HepG2 (cell line): Measurements from ENCODE around the gene UBE3B. TPM values are rescaled to one million over a fixed set of nuclear protein-coding genes. Genes with fewer than 3 reads are reported as not detected.

ENCODE experiments used
- ATAC-seq: fragments of 200-7000 bp; cut with Tn5 transposase; 3 replicates; pipeline ENCODE4 v1.9.1; 2020; ENCODE audit warnings: mild to moderate bottlenecking, moderate library complexity
- BruUV-seq: library from RNA; stranded (reverse); fragments of 400-500 nt; replicated peaks from 2 replicates; lab custom pipeline; 2021; lab: Mats Ljungman, UMichigan
- CTCF ChIA-PET: fragments of 300-600 bp; formaldehyde crosslinking; extraction: SDS; loops from one replicate; lab custom pipeline; 2021; ENCODE audit warnings: low total read pairs, inconsistent platforms, low intra/inter-chr PET ratio; lab: Yijun Ruan, JAX
- POLR2A ChIA-PET: fragments of 350-600 bp; sonication (Branson Sonifier 250); formaldehyde crosslinking; loops from one replicate; lab custom pipeline; 2020; ENCODE audit warnings: antibody characterized with exemption, inconsistent platforms; lab: Yijun Ruan, JAX
- DNase-seq: peaks from one replicate; pipeline ENCODE4 v3.0.0-alpha.2; 2015; ENCODE audit warnings: low spot score
- FAIRE-seq: peaks from 3 replicates; lab custom pipeline; 2011; peaks lifted over from hg19 to GRCh38; lab: Jason Lieb, UNC
- H2AFZ ChIP-seq: one replicate; pipeline ENCODE4 v1.6.1; 2011; ENCODE audit warnings: low read length, inconsistent platforms
- H3K27ac ChIP-seq: fragments of 300-600 bp; 3 replicates; pipeline ENCODE4 v1.8.0; 2011; ENCODE audit warnings: mixed run types, mild to moderate bottlenecking, mixed read lengths, low read length, inconsistent platforms; ENCODE audit not compliant: insufficient read depth; ENCODE audit errors: extremely low read length
- H3K27me3 ChIP-seq, 2 experiments: fragments of 200-600 bp in 1 of 2; 2 replicates in 1 of 2; 3 replicates in 1 of 2; pipeline versions ENCODE4 v1.6.0 to v1.8.0; 2011; ENCODE audit warnings: low read length in 2 of 2, mild to moderate bottlenecking in 2 of 2, moderate library complexity in 2 of 2, inconsistent platforms in 1 of 2; ENCODE audit not compliant: insufficient read depth in 2 of 2, control insufficient read depth in 1 of 2
- H3K36me3 ChIP-seq, 2 experiments: fragments of 200-600 bp in 1 of 2; replicated peaks in 1 of 2; 2 replicates in 1 of 2; 3 replicates in 1 of 2; pipeline versions ENCODE4 v1.5.1 to v1.8.0; 2011; ENCODE audit warnings: low read length in 2 of 2, inconsistent platforms in 1 of 2; ENCODE audit not compliant: insufficient read depth in 2 of 2, control insufficient read depth in 1 of 2
- H3K4me1 ChIP-seq: 2 replicates; pipeline ENCODE4 v1.5.1; 2012; ENCODE audit warnings: low read length, inconsistent platforms; ENCODE audit not compliant: insufficient read depth
- H3K4me2 ChIP-seq: 2 replicates; pipeline ENCODE4 v1.6.0; 2011; ENCODE audit warnings: low read depth, low read length, inconsistent platforms
- H3K4me3 ChIP-seq, 3 experiments: fragments of 200-600 bp in 1 of 3; sonication (generic), shearing (Covaris generic) in 1 of 3; replicated peaks in 1 of 3; 2 replicates each; pipeline ENCODE4 v1.5.1; 2011 to 2016; ENCODE audit warnings: low read length in 3 of 3, inconsistent platforms in 2 of 3, low read depth in 2 of 3, mild to moderate bottlenecking in 2 of 3, control low read depth in 1 of 3, mixed read lengths in 1 of 3; ENCODE audit not compliant: insufficient read depth in 1 of 3
- H3K79me2 ChIP-seq: one replicate; pipeline ENCODE4 v1.6.1; 2011; ENCODE audit warnings: low read length, inconsistent platforms; ENCODE audit not compliant: insufficient read depth
- H3K9ac ChIP-seq: 2 replicates; pipeline ENCODE4 v1.6.0; 2011; ENCODE audit warnings: mild to moderate bottlenecking, low read depth, low read length, inconsistent platforms; ENCODE audit not compliant: insufficient read depth
- H3K9me3 ChIP-seq: 2 replicates; pipeline ENCODE4 v1.5.1; 2012; ENCODE audit warnings: mild to moderate bottlenecking, low read length
- H4K20me1 ChIP-seq: 2 replicates; pipeline ENCODE4 v1.6.0; 2011; ENCODE audit warnings: inconsistent platforms, mild to moderate bottlenecking, low read length, moderate library complexity; ENCODE audit not compliant: insufficient read depth
- BCL3 ChIP-seq: sonication (generic); formaldehyde crosslinking; IDR thresholded peaks from 2 replicates; pipeline ENCODE4 v1.5.1; 2020; ENCODE audit warnings: mild to moderate bottlenecking, missing genetic modification reagents, moderate library complexity
- E2F2 ChIP-seq: sonication (generic); formaldehyde crosslinking; IDR thresholded peaks from 2 replicates; pipeline ENCODE4 v1.4.0; 2020; ENCODE audit warnings: missing genetic modification reagents, borderline replicate concordance
- HNRNPUL1 ChIP-seq: fragments of 200-400 bp; formaldehyde crosslinking; IDR thresholded peaks from 2 replicates; pipeline ENCODE4 v1.6.1; 2017; ENCODE audit warnings: low read depth, mild to moderate bottlenecking, low read length, moderate library complexity
- KDM1A ChIP-seq: IDR thresholded peaks from 2 replicates; pipeline ENCODE4 v1.6.1; 2016; ENCODE audit warnings: missing compliant biosample characterization
- KLF11 ChIP-seq: IDR thresholded peaks from 2 replicates; pipeline ENCODE4 v1.6.1; 2016; ENCODE audit warnings: missing compliant biosample characterization
- MEIS2 ChIP-seq: sonication (generic); formaldehyde crosslinking; IDR thresholded peaks from 2 replicates; pipeline ENCODE4 v1.9.0; 2021; ENCODE audit warnings: mild to moderate bottlenecking, missing genetic modification reagents
- PAF1 ChIP-seq: IDR thresholded peaks from 2 replicates; pipeline ENCODE4 v1.6.1; 2016; ENCODE audit warnings: missing genetic modification reagents, missing compliant biosample characterization
- RORA ChIP-seq: sonication (generic); formaldehyde crosslinking; IDR thresholded peaks from 2 replicates; pipeline ENCODE4 v1.5.0; 2020; ENCODE audit warnings: mild to moderate bottlenecking, missing genetic modification reagents, moderate library complexity
- RXRB ChIP-seq: IDR thresholded peaks from 2 replicates; pipeline ENCODE4 v1.6.1; 2016; ENCODE audit warnings: borderline replicate concordance, missing genetic modification reagents, missing compliant biosample characterization
- WGBS: methylation state at CpG from one replicate; pipeline ENCODE4 v1.1.6; 2017; ENCODE audit warnings: low lambda C conversion rate; 5-methylcytosine and 5-hydroxymethylcytosine counted together
- in situ Hi-C: cut with HindIII; loops from 2 replicates; pipeline ENCODE4 v1.10.0; 2017; ENCODE audit warnings: low pct_unique_long_range_greater_than_20kb; ENCODE audit not compliant: extremely low pct_ligation_motif_present
- intact Hi-C: fragments of 100-400 bp; cut with micrococcal nuclease; formaldehyde crosslinking; loops from one replicate; pipeline ENCODE4 v1.10.0; 2022; ENCODE audit not compliant: unreplicated experiment
- polyA plus RNA-seq, 8 experiments: library from polyadenylated mRNA; depleted of rRNA in 3 of 8; stranded (reverse) in 7 of 8; unstranded in 1 of 8; fragments of >200 nt; fragmentation: Illumina TruSeq in 4 of 8; extraction: Trizol in 4 of 8; gene quantifications; 2 replicates each; pipeline versions ENCODE4 v1.2.1 to v1.2.3, GENCODE V29; 2011 to 2016; ENCODE audit warnings: low read depth in 4 of 8, missing spikeins in 1 of 8, mixed read lengths in 1 of 8; ENCODE audit not compliant: insufficient read depth in 1 of 8
- total RNA-seq, 5 experiments: library from RNA; depleted of rRNA; stranded (reverse); fragments of >200 nt; fragmentation: Illumina TruSeq; extraction: Trizol; gene quantifications; 2 replicates each; pipeline ENCODE4 v1.2.3, GENCODE V29; 2016; ENCODE audit warnings: low read depth in 1 of 5
- TF ChIP-seq, protein P1 (sequence below): sonication (generic); formaldehyde crosslinking; IDR thresholded peaks from 2 replicates; pipeline ENCODE4 v1.5.1; 2020; ENCODE audit warnings: missing genetic modification reagents, mild to moderate bottlenecking, borderline replicate concordance

Gene UBE3B
- total and polyA plus RNA-seq, 2 of the 13 experiments (the other 11 are each of a cell fraction or from before 2014, with no cell fraction given), result 22.7 to 25.3 TPM

- Histone ChIP-seq H3K9me3 (no peaks in the 10 kb centered on the region), H4K20me1 (no peaks in the 10 kb centered on the region), H3K9ac (no peak overlapping the region), H3K79me2 (peaks cover 31% of the 10 kb centered on the region), H3K27ac (no peak overlapping the region), H3K4me2 (no peak overlapping the region), H2AFZ (no peak overlapping the region), H3K4me1 (peaks cover 31% of the 10 kb centered on the region), H3K4me3 (no peak overlapping the region), H3K36me3 (peaks cover 16 to 58% of the 10 kb centered on the region in 2 experiments; a peak in 4 of 5 replicates), H3K27me3 (no peaks in the 10 kb centered on the region)
- ATAC-seq (no peak), DNase-seq (no peak), FAIRE-seq (no peak)
- intact Hi-C loops, result no loop called here
- ChIA-PET POLR2A (no interaction called here), CTCF (no interaction called here)
- TF ChIP-seq, protein P1, sequence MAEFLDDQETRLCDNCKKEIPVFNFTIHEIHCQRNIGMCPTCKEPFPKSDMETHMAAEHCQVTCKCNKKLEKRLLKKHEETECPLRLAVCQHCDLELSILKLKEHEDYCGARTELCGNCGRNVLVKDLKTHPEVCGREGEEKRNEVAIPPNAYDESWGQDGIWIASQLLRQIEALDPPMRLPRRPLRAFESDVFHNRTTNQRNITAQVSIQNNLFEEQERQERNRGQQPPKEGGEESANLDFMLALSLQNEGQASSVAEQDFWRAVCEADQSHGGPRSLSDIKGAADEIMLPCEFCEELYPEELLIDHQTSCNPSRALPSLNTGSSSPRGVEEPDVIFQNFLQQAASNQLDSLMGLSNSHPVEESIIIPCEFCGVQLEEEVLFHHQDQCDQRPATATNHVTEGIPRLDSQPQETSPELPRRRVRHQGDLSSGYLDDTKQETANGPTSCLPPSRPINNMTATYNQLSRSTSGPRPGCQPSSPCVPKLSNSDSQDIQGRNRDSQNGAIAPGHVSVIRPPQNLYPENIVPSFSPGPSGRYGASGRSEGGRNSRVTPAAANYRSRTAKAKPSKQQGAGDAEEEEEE (CRISPR knock-in tag), result no peak
- TF ChIP-seq BCL3 (CRISPR knock-in tag), result no peak
- no peak for TF ChIP-seq RORA (CRISPR knock-in tag)
- no peak for TF ChIP-seq PAF1
- no peak for TF ChIP-seq MEIS2 (CRISPR knock-in tag)
- no peak for TF ChIP-seq KLF11
- no peak for TF ChIP-seq RXRB (CRISPR knock-in tag)
- no peak for TF ChIP-seq HNRNPUL1
- no peak for TF ChIP-seq KDM1A (CRISPR knock-in tag)
- no peak for TF ChIP-seq E2F2 (CRISPR knock-in tag)
- no TSS peak for BruUV-seq
- WGBS, result 98% methylated on average over 2 of the region's 2 CpGs
- in situ Hi-C loops, result no loop called here
Observed at GRCh38 chr12:109466305-109466704, 11.1 kb upstream of the UBE3B start.
